Kidney epithelial cell (primary cell): ENCODE data around the gene ENG. TPM values are rescaled to one million over a fixed set of nuclear protein-coding genes. Genes with fewer than 3 reads are reported as not detected.
"Not testable (repeated sequence)": the region's sequence is repeated elsewhere in the genome, so short reads cannot be mapped to it uniquely, and the experiment has no call there.

Experiments
- DNase-seq: peaks from one replicate; pipeline ENCODE4 v3.0.0-alpha.2; 2010; ENCODE audit warnings: low read depth
- H3K27me3 ChIP-seq: 2 replicates; pipeline ENCODE4 v1.6.0; 2011; ENCODE audit warnings: low read length; ENCODE audit not compliant: control insufficient read depth, insufficient read depth
- H3K36me3 ChIP-seq: 2 replicates; pipeline ENCODE4 v1.5.1; 2011; ENCODE audit warnings: low read length; ENCODE audit not compliant: control insufficient read depth, insufficient read depth
- H3K4me3 ChIP-seq: 2 replicates; pipeline ENCODE4 v1.5.1; 2011; ENCODE audit warnings: low read depth, mild to moderate bottlenecking, control low read depth, low read length
- total RNA-seq: library from RNA; depleted of rRNA; stranded (reverse); fragments of >200 nt; gene quantifications from 2 replicates; pipeline ENCODE4 v1.2.3, GENCODE V29; 2015
- TF ChIP-seq, protein P1 (sequence below): IDR thresholded peaks from 2 replicates; pipeline ENCODE4 v1.5.1; 2011; ENCODE audit warnings: mild to moderate bottlenecking, moderate library complexity, low read length, control low read depth, inconsistent platforms; ENCODE audit not compliant: insufficient read depth, poor library complexity, severe bottlenecking

Gene ENG
- total RNA-seq, 1 donor from 2014 or later, result 3.4 TPM

DNA sequence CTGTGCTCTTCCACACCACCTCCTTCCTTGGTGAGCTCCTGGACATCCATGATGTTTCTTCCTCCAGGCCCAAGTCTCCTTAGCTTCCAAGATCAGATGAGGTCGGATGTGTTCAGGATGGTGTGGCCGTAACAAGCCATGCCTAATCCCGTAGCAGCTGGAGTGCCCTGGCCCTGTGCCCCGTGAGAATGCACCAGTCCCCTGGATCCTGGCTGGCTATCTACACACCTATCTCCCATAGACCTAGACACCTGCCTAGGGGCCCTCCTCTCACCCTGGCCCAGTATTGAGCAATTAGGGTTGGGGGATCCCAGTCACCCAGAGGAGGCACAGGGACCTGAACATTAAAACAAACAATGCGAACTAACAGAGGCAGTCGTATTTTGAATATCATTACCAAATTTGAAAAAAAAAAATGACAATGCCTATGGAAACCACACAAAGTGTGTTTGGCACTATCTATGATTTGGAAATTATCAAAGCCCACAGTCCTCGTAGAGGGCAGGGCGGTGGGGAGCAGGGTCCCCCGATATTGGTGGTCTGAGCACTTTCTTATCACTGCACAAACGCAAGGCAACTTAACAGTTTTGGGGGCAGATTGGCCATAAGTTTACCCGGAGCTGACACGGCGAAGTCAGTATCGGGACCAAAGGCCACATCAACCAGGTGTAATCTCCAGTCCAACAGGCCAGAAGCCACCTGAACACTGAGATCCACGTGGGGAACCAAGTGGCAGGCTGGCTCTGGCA, 13.2 kb downstream of the ENG start:
- Histone ChIP-seq H3K4me3 (no peak overlapping the region), H3K36me3 (no peaks in the 10 kb centered on the region), H3K27me3 (no peaks in the 10 kb centered on the region)
- DNase-seq, result no peak
- TF ChIP-seq, protein P1, sequence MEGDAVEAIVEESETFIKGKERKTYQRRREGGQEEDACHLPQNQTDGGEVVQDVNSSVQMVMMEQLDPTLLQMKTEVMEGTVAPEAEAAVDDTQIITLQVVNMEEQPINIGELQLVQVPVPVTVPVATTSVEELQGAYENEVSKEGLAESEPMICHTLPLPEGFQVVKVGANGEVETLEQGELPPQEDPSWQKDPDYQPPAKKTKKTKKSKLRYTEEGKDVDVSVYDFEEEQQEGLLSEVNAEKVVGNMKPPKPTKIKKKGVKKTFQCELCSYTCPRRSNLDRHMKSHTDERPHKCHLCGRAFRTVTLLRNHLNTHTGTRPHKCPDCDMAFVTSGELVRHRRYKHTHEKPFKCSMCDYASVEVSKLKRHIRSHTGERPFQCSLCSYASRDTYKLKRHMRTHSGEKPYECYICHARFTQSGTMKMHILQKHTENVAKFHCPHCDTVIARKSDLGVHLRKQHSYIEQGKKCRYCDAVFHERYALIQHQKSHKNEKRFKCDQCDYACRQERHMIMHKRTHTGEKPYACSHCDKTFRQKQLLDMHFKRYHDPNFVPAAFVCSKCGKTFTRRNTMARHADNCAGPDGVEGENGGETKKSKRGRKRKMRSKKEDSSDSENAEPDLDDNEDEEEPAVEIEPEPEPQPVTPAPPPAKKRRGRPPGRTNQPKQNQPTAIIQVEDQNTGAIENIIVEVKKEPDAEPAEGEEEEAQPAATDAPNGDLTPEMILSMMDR, result no peak

DNA sequence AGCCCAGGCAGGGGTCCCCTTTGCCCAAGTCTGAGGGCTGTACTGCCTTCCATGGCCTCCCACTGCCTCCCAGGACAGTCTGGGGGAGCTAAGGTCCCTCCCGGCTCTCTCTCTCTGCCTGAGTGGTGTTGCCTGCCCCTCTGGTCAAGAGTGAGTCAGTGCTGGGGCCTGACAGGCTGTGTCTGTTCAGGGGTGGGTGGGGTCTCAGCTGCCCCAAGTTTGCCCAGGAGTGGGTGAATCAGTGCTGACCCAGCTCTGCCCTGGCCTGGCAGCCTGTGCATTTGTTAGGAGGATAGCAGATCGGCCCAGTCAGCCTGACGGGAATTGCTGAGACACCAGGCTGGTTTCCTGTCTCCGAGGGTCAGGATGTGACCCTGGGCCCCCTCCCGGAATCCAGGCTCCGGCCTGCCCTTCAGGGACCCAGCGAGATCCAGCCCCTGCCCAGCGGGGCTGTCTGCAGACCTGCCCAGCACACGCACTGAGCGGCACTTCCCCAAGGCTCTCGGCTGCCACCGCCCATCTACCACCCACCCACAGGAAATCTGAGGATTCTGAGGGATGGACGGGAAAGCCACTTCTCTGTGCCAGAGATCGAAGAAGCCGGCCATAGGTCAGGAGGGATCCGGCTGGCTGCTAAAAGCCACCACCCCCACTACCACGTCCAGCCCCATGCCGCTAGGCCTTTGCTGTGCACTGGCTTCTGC, 15.9 kb downstream of the ENG start:
- TF ChIP-seq, protein P1, result no peak
- Histone ChIP-seq H3K36me3 (no peaks in the 10 kb centered on the region), H3K4me3 (no peak overlapping the region), H3K27me3 (no peaks in the 10 kb centered on the region)
- peak; percentile 75 for DNase-seq

DNA sequence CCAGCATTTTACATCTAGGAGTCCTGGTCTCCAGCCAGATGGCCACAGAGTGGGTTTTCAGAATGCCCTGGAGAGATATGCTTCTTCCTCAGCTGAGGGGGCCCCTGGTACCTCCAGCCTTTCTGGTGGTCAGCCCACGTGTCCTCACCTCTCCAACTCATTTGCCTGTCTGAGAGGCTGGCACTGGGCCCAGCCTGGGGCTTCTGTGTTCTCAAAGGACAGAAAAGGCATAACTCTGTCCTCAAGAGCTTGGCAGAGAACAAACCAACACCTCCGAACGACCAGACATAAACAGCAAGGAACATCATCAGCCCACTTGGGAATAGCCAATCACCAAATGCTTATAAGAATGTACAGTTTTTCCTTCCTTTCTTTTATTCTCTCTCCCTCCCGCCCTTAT, 17.1 kb downstream of the ENG start:
- DNase-seq, result no peak
- H3K36me3 ChIP-seq, result no peaks in the 10 kb centered on the region
- H3K27me3 ChIP-seq, result no peaks in the 10 kb centered on the region
- H3K4me3 ChIP-seq, result no peak overlapping the region
- TF ChIP-seq, protein P1, result no peak

DNA sequence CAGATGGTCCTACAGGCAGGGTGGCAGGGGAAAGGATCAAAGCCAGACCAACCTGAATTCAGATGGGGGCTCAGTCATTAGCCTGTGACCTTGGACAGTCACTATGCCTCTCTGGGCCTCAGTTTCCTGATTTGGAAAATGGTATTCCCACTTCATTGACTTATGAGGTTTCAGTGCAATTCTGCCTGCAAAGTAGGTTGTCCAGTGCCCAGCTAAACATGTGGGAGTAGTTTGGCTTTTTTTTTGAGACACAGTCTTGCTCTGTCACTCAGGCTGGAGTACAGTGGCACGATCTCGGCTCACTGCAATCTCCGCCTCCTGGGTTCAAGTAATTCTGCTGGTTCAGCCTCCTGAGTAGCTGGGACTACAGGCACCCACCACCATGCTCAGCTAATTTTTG, 17.9 kb downstream of the ENG start:
- not testable (repeated sequence) for H3K27me3 ChIP-seq, H3K4me3 ChIP-seq, DNase-seq, H3K36me3 ChIP-seq

DNA sequence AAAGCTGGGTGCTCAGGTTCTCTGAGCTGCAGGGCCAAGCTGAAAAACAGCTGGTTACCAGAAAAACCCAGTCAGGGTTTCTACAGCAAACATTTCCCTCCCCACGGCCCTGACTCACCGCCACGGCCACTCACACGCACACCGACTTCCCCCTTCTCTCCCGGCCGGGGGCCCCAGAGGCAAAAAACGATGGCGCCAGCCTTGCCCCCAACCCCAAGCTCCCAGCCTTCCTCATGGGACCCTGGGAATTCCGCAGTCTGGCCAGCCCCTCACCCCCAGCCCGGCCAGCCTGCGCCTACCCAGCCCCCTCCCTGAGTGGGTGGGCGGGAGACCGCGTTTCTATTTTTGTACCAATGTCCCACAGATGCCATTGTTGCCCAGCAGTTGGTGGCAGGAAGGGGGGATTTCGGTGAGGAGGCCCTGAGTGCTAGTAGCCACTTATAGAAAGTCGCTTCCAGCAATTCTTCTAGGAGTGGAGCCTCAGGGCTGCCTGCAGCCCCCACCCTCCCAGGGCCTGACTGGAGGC, 18.4 kb downstream of the ENG start:
- DNase-seq, result no peak
- TF ChIP-seq, protein P1, result no peak
- Histone ChIP-seq H3K27me3 (no peaks in the 10 kb centered on the region), H3K4me3 (no peak overlapping the region), H3K36me3 (no peaks in the 10 kb centered on the region)

DNA sequence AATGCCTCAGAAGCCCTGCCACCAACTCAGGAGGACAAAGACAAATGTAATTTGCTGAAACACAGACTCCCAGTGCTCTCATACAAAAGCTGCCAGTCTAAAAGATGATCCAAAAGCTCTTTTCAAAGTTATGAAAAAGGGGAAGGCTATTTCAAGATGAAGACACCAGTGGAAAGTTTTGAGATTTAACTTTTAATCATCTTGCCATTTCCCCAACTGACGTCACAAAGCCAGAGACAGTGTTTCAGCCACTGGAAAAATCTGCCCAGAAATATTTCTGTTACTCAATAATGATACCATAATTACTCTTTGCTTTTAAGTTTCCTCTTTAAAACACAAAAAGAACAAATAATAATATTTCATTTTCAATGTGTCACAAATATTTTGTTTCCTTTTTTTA, 20.9 kb downstream of the ENG start:
- TF ChIP-seq, protein P1, result no peak
- Histone ChIP-seq H3K27me3 (no peaks in the 10 kb centered on the region), H3K4me3 (no peak overlapping the region), H3K36me3 (no peaks in the 10 kb centered on the region)
- DNase-seq, result no peak
